Measurements from ENCODE around the gene HOXC4.

Gene HOXC4

DNA sequence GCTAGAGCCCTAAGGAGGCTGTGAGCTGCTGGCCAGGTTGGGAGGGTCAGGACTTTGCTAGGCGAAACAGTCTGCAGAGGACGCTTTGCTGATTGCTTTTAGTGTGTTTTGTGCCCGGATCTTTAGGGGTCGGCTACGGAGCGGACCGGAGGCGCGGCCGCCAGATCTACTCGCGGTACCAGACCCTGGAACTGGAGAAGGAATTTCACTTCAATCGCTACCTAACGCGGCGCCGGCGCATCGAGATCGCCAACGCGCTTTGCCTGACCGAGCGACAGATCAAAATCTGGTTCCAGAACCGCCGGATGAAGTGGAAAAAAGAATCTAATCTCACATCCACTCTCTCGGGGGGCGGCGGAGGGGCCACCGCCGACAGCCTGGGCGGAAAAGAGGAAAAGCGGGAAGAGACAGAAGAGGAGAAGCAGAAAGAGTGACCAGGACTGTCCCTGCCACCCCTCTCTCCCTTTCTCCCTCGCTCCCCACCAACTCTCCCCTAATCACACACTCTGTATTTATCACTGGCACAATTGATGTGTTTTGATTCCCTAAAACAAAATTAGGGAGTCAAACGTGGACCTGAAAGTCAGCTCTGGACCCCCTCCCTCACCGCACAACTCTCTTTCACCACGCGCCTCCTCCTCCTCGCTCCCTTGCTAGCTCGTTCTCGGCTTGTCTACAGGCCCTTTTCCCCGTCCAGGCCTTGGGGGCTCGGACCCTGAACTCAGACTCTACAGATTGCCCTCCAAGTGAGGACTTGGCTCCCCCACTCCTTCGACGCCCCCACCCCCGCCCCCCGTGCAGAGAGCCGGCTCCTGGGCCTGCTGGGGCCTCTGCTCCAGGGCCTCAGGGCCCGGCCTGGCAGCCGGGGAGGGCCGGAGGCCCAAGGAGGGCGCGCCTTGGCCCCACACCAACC lies 23.9 kb upstream of the HOXC4 start:
- DNase-seq: no peak

DNA sequence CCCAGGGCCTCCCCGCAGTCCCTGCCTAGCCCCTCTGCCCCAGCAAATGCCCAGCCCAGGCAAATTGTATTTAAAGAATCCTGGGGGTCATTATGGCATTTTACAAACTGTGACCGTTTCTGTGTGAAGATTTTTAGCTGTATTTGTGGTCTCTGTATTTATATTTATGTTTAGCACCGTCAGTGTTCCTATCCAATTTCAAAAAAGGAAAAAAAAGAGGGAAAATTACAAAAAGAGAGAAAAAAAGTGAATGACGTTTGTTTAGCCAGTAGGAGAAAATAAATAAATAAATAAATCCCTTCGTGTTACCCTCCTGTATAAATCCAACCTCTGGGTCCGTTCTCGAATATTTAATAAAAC lies 23.2 kb upstream of the HOXC4 start:
- no peak for DNase-seq

DNA sequence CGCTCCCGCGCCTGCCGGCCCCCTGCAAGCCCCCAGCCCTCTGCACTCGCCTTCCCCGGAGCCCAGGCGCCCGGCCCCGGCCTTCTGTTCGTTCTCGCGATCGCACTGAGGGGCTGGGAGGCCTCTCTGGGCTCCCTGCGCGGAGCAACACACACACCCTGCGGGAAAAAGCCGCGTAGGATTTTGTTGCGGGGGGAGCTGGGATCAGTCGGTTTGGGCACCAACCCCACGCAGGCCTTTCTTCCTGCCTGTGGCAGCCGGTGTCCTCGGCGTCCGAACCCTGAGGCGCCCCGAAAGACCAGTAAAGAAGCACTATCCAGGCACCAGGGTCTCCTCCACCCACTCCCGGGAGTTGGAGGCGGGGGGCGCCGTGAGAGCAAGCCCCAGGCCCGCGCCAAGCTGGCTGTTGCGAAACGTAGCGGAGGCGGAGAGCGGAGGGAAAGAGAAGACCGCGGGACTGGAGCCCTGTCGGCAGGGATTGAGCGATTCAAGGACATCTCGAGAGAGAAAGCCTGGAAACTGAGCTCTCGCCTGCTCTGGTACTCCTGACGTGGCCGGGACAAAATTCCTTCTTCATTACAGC lies 22.7 kb upstream of the HOXC4 start:
- DNase-seq: no peak

DNA sequence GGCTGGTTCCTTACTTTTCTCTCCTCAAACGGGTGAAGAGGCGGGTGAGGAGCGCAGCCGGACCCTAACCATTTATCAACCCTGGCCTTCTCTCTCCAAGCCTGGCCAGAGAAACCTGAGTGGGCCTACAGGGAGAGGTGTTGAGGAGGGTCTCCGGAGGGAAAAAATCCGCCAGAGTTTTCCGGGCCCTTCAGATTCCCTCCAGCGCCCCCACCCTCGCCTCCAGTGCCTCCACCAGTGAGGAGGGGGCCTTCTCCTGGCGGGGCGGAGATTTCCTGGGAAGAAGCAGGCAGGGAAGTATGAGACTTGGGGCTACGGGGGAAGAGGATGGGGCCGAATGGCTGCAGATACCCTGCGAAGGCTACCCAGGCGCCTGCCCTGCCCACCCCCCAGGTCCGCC lies 22.2 kb upstream of the HOXC4 start:
- DNase-seq: no peak

DNA sequence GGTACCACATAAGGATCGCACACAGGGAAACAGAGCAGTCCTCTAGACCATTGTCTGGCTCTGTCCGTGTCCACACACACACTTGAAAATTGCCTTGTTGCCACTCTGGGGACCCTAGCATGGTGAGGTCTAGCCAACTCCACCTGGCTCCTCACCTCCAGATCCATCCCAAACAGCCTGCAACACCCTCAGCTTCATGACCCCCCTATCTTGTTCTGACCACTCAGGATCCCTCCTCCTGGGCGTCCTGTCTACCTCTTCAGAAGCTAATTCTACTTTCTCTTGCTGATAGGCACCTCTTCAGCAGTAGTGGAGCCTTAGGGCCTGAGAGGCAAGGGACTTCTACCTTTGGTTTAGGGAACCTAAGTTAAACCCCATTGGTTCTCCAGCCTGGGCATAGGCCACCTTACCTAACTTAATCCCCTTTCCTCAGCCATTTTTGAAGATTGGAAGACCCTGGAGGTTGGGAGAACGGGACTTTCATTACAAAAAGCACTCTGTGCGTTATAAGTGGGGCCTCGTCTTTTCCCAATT lies 21.5 kb upstream of the HOXC4 start:
- DNase-seq: no peak

DNA sequence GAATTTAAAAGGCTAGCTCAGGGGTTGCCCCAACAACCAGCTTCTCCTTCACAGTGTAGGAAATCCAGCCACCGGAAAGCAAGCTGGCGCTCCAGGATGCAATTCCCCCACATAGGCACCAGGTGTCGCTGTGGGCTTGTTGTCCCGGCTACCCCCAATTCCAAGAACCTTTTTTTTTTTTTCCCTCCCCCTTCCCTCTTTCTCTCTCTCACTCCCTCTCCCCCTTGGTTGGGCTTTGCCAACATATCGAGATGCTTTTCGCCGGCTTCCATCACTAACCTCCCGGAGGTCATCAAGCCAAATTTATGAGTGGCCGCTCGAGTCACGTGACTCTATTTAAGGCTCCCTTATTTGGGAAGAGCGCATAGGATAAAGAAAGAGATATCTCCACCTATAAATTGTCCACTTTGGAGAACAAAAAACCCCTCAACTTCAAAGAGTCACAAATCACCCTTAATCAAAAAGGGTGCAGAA lies 21.0 kb upstream of the HOXC4 start, which contains the start of gene HOXC5:
HOXC5 (plus strand) TSS at position 424 of the 474 bp plus-strand sequence. CDS start 73 bp downstream, outside the sequence.
- no peak for DNase-seq

DNA sequence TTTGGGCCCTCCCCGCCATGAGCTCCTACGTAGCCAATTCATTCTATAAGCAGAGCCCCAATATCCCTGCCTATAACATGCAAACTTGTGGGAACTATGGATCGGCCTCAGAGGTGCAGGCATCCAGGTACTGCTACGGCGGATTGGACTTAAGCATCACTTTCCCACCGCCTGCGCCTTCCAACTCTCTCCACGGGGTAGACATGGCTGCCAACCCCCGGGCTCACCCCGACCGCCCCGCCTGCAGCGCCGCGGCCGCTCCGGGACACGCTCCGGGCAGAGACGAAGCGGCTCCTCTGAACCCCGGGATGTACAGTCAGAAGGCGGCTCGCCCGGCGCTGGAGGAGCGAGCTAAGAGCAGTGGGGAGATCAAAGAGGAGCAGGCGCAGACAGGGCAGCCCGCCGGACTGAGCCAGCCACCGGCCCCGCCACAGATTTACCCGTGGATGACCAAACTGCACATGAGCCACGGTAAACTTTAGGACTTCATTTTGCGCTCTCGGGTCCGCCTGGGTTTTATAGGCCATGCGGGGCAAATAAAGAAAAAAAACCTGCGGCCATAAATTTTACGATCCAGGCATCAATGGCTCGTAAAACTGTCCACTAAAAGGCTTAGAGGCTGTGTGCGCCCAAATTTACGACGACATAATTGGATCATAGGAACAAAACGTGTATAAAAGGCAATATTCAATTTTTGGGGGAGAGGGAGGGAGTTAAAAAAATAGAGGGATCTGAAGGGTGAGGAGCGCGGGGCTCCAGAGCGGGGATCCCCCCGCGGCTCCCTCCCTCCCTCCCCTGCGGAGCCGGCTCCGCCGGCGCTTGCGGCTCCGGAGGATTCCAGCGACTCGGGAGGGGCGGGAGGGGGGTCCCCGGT lies 20.3 kb upstream of the HOXC4 start:
- DNase-seq: peak; percentile 55

DNA sequence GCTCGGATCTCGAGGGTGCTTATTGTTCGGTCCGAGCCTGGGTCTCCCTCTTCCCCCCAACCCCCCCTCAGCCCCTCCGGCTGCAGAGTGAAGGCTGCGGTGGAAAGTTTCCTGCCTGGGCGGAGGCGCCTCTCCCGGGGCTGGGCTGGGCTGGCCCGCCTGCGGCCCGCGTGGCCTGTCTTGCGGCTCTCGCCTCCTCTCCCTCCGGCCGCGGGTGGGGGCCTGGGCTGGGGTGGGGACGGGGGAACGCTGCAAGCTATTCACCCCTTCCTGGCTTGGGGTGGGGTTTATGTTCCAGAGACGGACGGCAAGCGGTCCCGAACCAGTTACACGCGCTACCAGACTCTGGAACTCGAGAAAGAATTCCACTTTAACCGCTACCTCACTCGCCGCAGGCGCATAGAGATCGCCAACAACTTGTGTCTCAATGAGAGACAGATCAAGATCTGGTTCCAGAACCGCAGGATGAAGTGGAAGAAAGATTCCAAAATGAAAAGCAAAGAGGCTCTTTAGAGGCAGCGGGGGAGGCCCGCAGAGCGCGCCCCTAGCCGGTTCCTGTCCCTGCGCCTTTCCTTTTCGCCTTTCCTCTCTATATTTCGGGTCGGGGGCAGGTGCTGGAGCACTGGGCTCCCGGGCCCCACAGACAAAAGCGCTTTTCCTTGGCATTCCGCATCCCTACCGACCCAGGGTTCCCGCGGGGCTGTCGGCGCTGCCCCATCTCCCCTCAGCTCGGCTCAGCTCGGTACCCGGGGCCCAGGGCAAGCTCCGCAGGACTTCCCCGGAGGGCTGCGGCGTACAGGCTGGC lies 19.5 kb upstream of the HOXC4 start:
- no peak for DNase-seq

DNA sequence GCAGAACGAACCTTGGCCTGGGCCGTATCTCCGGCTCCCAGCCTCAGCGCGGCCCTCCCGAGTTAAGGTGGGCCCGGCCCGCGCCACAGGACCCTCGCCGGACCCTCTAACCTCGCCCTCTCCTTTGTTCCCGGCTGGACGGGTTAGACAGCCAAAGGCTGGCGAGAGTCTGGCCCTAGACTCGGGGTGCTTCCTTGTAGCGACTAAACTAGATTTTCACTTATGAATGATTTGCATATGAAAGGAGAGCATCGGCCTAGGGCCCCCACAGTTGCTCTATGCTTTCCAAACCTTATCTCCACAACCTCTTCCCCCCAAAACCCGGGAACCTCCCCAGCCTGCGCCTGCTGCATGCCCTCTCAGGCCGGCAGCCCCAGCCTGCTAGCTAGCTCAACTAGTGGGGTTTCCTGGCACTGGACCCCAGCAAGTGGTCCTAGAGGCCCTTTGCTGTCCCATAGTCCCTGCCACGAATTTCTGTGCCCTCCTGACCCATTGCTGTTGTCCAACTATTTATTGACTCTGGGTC lies 18.8 kb upstream of the HOXC4 start:
- DNase-seq: no peak

DNA sequence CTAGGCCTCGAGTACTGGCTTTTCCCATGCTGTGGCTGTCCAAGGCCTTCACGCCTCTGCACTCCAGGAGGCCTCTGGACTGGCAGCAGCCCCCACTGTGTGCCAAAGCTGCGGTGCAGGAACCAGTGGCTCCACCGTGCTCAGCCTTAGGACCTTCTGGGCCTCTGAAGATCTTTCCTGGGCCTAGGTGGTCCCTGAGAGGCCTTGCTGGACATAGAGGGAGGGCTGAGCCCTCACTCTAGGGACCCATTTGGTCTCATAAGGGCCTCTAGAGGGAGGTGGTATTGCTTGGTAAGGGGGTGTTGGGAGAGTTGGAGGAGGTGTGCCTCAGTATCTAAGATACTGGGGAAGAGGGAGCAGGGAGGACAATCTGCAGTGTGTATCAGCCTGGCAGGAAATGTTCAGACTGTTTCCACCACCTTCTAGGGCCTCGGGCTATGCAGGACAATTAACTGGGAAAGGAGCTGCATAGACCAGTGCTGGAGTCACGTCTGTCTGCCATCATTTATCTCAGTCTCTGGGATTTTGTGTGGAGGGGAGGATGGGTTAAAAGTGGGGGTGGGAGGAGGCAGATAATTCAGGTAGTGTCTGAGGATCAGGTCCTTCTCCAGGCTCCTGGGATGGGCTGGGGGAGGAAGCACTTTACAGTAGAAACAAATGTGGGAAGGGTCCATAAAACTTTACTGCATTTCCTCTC lies 17.9 kb upstream of the HOXC4 start:
- DNase-seq: no peak

DNA sequence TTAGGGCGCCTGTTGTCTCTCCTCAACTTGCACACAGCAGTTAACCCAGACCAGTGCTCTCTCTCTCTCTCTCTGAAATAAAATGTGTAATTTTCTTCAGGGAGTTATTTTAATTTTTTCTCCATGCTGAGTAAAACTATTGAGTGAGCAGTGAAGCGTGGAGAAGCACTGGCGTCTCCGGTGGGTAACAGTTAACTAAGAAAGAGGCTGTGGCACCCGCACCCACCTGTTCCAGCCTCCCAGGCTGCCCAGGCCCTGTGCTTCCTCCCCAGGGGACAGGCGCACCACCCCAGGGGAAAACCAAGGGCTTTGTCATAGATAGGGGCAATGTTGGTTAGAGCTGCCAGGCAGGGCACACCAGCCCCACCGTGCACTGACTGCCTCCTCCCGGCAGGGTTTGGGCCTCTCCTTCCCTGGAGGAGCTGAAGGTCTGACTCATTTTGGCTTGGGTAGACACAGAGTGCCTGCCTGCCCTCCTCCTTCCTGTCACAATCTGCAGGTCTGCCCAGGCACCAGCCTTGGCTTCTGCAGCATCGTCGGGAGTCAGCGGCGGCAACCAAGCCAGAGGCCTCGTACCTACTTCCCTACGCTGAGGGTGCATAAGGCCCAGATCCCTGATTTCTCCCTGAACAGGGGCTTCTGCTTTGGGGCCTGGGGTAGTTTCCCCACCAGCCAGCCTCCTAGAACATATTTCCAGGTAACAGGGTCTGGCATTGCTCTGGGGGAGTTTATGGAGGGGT lies 16.8 kb upstream of the HOXC4 start:
- DNase-seq: no peak

DNA sequence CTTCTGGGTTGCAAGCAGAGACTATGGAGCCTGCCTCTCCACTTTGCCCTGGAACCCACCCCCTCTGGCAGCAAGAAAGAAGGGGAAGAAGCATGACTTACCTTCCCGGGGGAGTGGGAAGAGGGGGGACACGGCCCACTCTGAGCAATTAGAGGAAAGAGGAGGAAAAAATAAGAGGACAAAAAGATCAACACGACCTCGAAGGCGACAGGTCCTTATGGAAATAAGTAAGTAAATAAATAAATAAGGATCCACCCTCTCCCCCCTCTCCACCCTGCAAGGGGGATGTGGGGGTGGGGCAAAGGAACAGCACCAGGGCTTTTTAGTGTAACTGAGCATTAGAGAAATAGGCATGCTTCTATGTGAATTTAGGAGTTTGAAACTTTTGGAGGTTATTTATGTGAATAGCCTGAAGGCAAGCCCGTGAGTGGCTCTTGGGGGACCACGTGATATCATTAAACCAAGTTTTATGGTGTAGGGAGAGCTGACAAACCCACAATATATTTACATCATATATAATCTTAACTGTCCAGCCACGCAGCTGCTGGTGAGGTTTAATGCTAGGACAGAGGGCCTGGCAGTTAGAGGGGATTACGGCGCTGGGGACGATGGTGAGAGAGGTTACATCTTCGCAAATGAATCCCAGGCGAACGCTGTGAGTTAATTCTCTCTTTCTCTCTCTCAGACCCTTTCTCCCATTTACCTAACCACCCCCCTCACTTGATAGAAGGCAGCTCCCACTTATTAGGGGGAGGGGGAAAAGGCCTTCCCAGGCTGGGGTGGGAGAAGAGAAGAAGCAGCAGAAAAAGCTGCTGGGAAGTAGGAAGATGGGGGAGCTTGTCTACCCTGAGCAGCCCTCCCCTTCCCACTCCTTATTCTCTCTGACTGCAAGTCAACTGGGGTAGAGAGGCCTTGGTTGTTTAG lies 16.0 kb upstream of the HOXC4 start:
- no peak for DNase-seq

DNA sequence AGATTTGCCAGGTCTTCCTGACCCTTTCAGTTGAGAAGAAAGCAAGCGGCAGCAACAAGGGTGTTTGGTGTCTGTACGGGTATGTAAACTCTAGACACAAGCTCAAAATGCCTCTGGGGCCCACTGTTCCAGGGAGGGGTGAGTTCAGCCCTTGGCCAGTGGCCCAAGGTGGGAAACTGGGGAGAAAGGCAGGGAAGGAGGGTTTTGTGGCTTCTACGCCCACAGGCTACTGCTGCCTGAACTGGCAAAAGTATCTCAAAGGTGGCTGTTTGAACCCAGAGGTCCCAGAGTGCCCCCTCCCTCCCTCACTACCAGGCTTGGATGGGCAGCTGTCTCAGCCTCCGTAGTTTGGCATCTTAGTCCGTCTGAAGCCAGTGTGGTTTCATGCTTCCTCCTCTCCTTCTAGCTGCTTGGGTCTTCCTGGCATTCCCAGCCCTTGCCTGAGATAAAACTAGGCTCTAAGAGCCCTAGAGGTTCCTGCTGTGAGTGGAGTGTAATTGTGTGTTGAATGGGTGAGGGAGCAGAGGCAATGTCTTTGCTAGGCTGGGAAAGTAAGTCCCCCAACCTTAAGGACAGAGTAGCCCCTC lies 15.3 kb upstream of the HOXC4 start:
- no peak for DNase-seq

DNA sequence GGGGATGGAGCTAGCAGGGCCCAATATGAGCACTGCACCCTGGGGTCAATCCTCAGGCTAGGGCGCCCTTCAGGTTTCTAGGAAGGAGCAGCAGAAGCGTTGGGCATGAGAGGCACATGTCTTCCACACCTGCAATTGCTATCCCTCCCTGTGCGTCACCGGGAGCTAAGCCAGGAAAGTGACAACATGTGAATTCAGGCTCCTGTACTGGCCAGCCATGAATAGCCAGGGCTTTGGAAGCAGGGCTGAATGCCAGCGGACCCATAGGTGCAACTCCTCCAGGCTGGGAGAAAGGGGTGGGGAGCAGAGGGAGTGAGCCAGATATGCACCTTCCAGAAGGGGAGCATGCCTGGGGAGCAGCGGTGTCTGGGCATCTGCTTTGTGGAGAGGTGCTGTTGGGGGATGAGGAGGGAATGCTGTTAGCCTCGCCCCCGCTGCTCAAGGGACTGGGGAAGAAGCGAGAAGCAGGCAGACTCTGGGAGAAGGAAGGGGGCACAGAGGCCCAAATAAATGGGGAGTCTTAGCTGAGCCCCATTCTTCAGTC lies 14.7 kb upstream of the HOXC4 start:
- no peak for DNase-seq

DNA sequence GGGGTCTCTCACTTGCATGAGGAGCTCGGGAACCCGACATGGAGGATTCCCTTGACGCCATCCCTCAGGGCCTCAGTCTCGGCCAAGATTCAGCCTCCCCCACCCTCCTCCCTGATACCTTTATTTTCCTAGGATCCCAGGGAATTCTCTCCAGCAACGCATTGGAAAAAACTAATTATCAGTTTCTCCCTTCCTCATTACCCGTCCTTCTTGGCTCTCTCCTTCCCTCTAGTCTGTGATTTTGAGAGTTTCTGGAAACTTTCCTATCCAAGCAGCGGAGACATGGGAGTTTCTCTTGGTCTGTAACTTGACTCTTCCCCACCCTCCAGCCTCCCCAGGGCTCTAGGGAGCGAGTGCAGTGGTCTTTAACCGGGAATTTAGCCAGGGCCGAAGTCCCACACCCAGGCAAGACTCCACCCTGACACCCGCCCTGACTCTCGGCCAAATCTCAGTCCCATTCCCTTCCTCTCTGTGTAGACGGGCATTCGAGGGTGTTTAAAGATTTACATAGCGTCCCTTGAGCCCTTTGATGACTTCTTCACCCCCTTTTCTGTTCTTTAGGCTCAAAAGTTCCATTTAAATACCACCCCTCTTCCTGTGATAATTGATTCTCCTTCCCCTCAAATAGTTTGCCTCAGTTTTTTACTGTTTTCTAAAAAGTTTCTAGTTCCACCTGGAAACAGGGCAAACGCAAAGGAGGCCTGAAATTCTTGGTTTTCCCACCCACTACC lies 14.1 kb upstream of the HOXC4 start:
- no peak for DNase-seq

DNA sequence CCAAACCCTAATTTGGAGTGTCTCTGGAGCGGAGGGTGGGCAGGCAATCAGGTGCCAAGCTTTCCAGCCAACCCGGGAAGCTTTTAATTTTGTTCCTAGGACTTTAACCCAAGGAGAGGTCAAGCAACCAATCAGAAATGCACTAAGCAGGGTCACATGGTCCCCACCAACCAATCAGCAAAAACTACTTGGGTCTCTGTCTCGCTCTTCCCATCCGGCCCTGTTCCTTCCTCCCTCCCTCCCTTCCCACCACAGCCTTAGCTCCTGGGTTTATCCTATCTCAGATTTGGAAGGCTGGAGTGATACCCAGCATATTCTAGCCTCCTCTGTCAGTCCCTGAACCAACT lies 13.5 kb upstream of the HOXC4 start:
- no peak for DNase-seq

DNA sequence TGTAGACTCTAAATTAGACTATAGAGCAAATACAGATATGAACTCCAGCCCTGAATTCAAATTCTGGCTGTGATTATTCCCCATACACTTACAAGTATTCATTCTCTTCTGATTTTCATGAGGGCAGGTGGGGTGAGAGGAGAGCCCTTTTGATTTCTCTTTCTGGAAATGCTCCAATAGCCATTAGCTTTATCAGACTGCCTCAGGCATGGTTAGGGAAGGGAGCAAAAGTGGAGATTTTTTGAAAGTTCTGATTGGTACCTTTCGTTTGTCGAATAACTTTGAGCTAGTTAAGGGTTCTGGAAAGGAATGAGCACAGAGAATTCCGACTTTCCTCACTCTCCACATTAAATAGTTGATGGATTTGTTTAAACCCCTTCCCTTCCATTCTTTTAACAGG lies 13.0 kb upstream of the HOXC4 start:
- DNase-seq: no peak

DNA sequence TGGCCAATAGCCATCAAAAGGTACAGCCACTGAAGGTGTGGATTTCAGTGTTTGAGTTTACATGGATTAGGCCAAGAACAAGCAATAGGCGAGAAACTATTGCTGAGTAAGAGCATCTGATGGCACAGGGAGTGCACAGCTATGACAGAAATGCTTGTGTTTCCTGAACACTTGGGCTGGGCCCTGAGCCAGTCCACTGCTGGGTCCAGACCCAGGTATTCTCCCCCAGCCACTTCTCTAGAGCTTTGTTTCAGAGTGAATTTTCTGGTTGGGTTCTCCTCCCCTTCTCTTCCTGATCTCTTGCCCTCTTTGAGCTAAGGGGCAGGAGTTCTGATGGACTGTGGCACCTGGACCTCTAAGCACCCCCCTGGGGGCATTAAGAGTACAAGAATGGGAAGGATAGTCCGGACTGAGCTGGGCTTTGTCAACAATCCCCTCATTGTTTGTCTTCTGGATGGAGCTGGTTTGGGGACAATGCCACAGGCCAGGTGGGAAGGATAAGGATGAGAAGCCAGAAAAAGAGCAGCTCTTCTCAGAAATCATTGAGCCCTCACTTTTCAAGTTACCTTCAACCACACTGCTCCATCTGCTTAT lies 12.4 kb upstream of the HOXC4 start:
- DNase-seq: no peak

All from DMS153 (cell line).